Suprapubic skin (tissue), 3 donors: Measurements from ENCODE around the gene OR6K2.

Experiments used
- POLR2A ChIP-seq, 2 donors: fragments of 450-650 bp; IDR thresholded peaks; one replicate each; pipeline ENCODE4 v1.6.1; 2017; ENCODE audit warnings: antibody characterized with exemption in 2 of 2, mild to moderate bottlenecking in 2 of 2, moderate library complexity in 2 of 2
- TF ChIP-seq, protein P1 (sequence below), 2 donors: fragments of 200-600 bp in 1 of 2; fragments of 450-650 bp in 1 of 2; sonication (generic) in 1 of 2; IDR thresholded peaks; one replicate each; pipeline ENCODE4 v1.5.1; 2016 to 2019; ENCODE audit warnings: antibody characterized with exemption in 2 of 2, mild to moderate bottlenecking in 1 of 2, moderate library complexity in 1 of 2

GRCh38 chr1:158711098-158711497 lies 10.6 kb upstream of the OR6K2 start:
- TF ChIP-seq POLR2A (IDR thresholded peaks at IDR 0.05) = no peak
- TF ChIP-seq, protein P1, sequence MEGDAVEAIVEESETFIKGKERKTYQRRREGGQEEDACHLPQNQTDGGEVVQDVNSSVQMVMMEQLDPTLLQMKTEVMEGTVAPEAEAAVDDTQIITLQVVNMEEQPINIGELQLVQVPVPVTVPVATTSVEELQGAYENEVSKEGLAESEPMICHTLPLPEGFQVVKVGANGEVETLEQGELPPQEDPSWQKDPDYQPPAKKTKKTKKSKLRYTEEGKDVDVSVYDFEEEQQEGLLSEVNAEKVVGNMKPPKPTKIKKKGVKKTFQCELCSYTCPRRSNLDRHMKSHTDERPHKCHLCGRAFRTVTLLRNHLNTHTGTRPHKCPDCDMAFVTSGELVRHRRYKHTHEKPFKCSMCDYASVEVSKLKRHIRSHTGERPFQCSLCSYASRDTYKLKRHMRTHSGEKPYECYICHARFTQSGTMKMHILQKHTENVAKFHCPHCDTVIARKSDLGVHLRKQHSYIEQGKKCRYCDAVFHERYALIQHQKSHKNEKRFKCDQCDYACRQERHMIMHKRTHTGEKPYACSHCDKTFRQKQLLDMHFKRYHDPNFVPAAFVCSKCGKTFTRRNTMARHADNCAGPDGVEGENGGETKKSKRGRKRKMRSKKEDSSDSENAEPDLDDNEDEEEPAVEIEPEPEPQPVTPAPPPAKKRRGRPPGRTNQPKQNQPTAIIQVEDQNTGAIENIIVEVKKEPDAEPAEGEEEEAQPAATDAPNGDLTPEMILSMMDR (IDR thresholded peaks at IDR 0.05) = no peak
